GM18502 (cell line): ENCODE results near the gene SMG6.
"Not testable (repeated sequence)": the region's sequence is repeated elsewhere in the genome, so short reads cannot be mapped to it uniquely, and the experiment has no call there.

Experiments
- ATAC-seq: cut with Tn5 transposase; IDR thresholded peaks from one replicate; pipeline ENCODE4 v1.9.1; 2021; ENCODE audit warnings: mild to moderate bottlenecking; ENCODE audit not compliant: unreplicated experiment, poor library complexity

The SMG6 gene

GRCh38 chr17:2303204-2304188, at the start of gene SMG6, which contains the start of gene SRR:
Gene SMG6, minus strand, starts transcription at chr17:2303785. Its CDS starts 65 bp downstream, at chr17:2303720.
Gene SRR, plus strand, starts transcription at chr17:2303950. Its CDS starts 11,611 bp downstream, at chr17:2315561.
- peak; percentile 83 for ATAC-seq

- no peak for ATAC-seq
These were observed 47.7 kb upstream of the SMG6 start for GRCh38 chr17:2351269-2351668.

GRCh38 chr17:2347805-2348685, 44.5 kb upstream of the SMG6 start:
- ATAC-seq = no peak

GRCh38 chr17:2346475-2346874, 42.9 kb upstream of the SMG6 start:
- ATAC-seq = no peak

GRCh38 chr17:2344528-2344927, 40.9 kb upstream of the SMG6 start:
- no peak for ATAC-seq

GRCh38 chr17:2343421-2343820, 39.8 kb upstream of the SMG6 start:
- ATAC-seq = no peak

GRCh38 chr17:2338315-2338657, 34.7 kb upstream of the SMG6 start:
- ATAC-seq = no peak

- no peak for ATAC-seq
These were observed 34.1 kb upstream of the SMG6 start for GRCh38 chr17:2337544-2338314.

GRCh38 chr17:2336852-2337543, 33.4 kb upstream of the SMG6 start, which contains the start of gene SGSM2:
Gene SGSM2, plus strand, starts transcription at chr17:2337501. Its CDS starts 188 bp downstream, at chr17:2337689.
- peak; percentile 16 for ATAC-seq

- peak; percentile 81 for ATAC-seq
These were observed 32.7 kb upstream of the SMG6 start, which contains the start of gene TSR1 for GRCh38 chr17:2336215-2336851. Gene TSR1, minus strand, starts transcription at chr17:2336457. Its CDS starts 30 bp downstream, at chr17:2336427.

- no peak for ATAC-seq
These were observed 32.2 kb upstream of the SMG6 start for GRCh38 chr17:2335726-2336214.

- no peak for ATAC-seq
These were observed 27.7 kb upstream of the SMG6 start for GRCh38 chr17:2331303-2331702.

- no peak for ATAC-seq
These were observed 20.2 kb upstream of the SMG6 start for GRCh38 chr17:2323629-2324314.

GRCh38 chr17:2321399-2321798, 17.8 kb upstream of the SMG6 start:
- ATAC-seq = no peak

GRCh38 chr17:2319051-2319450, 15.5 kb upstream of the SMG6 start:
- ATAC-seq = no peak

GRCh38 chr17:2317796-2318195, 14.2 kb upstream of the SMG6 start:
- ATAC-seq = no peak

- not testable (repeated sequence) for ATAC-seq
These were observed 13.3 kb upstream of the SMG6 start for GRCh38 chr17:2316916-2317205.

GRCh38 chr17:2312736-2313135, 9.2 kb upstream of the SMG6 start:
- no peak for ATAC-seq
